Endometrial microvascular endothelial cells (primary cell): Measurements from ENCODE around the gene ARMC10. TPM values are rescaled to one million over a fixed set of nuclear protein-coding genes. Genes with fewer than 3 reads are reported as not detected.
"Not testable (repeated sequence)": the region's sequence is repeated elsewhere in the genome, so short reads cannot be mapped to it uniquely, and the experiment has no call there.

Experiments
- in situ Hi-C: cut with HindIII; loops from 2 replicates; pipeline ENCODE4 v1.10.0; 2017; ENCODE audit warnings: low sequenced_read_pairs, low pct_unique_long_range_greater_than_20kb; ENCODE audit errors: inconsistent ontology term
- total RNA-seq: library from RNA; depleted of rRNA; stranded (reverse); fragments of >200 nt; gene quantifications from one replicate; pipeline ENCODE4 v1.2.3, GENCODE V29; 2015; ENCODE audit errors: inconsistent ontology term

Gene ARMC10
- total RNA-seq, 1 donor from 2014 or later: 33.6 TPM

- in situ Hi-C loops: no loop called here
Measured at GRCh38 chr7:103075337-103075918, 488 bp downstream of the ARMC10 start.

GRCh38 chr7:103076764-103077163, 1.8 kb downstream of the ARMC10 start:
- in situ Hi-C loops: no loop called here

GRCh38 chr7:103077318-103077717, 2.4 kb downstream of the ARMC10 start:
- in situ Hi-C loops: no loop called here

GRCh38 chr7:103078226-103078625, 3.3 kb downstream of the ARMC10 start:
- in situ Hi-C loops: not testable (repeated sequence)

- in situ Hi-C loops: no loop called here
Measured at GRCh38 chr7:103079836-103080235, 4.9 kb downstream of the ARMC10 start.

GRCh38 chr7:103080923-103081322, 6.0 kb downstream of the ARMC10 start:
- in situ Hi-C loops: no loop called here

- in situ Hi-C loops: no loop called here
Measured at GRCh38 chr7:103082497-103082896, 7.6 kb downstream of the ARMC10 start.

GRCh38 chr7:103083210-103083609, 8.3 kb downstream of the ARMC10 start:
- in situ Hi-C loops: no loop called here

GRCh38 chr7:103092321-103092720, 17.4 kb downstream of the ARMC10 start:
- in situ Hi-C loops: not testable (repeated sequence)

- in situ Hi-C loops: no loop called here
Measured at GRCh38 chr7:103093429-103093828, 18.5 kb downstream of the ARMC10 start.

GRCh38 chr7:103094102-103094501, 19.2 kb downstream of the ARMC10 start:
- in situ Hi-C loops: no loop called here

- in situ Hi-C loops: not testable (repeated sequence)
Measured at GRCh38 chr7:103095558-103095957, 20.6 kb downstream of the ARMC10 start.

- in situ Hi-C loops: no loop called here
Measured at GRCh38 chr7:103097041-103097440, 22.1 kb downstream of the ARMC10 start.

- in situ Hi-C loops: no loop called here
Measured at GRCh38 chr7:103100348-103100747, 25.4 kb downstream of the ARMC10 start.

GRCh38 chr7:103101543-103101942, 26.6 kb downstream of the ARMC10 start:
- in situ Hi-C loops: no loop called here

GRCh38 chr7:103106005-103106702, 31.2 kb downstream of the ARMC10 start:
- in situ Hi-C loops: no loop called here

- in situ Hi-C loops: not testable (repeated sequence)
Measured at GRCh38 chr7:103106703-103107070, 31.7 kb downstream of the ARMC10 start.

GRCh38 chr7:103113164-103113563, 38.2 kb downstream of the ARMC10 start:
- in situ Hi-C loops: no loop called here

GRCh38 chr7:103114576-103115008, 39.7 kb downstream of the ARMC10 start:
- in situ Hi-C loops: no loop called here

- in situ Hi-C loops: no loop called here
Measured at GRCh38 chr7:103115771-103116170, 40.8 kb downstream of the ARMC10 start.

- in situ Hi-C loops: no loop called here
Measured at GRCh38 chr7:103116511-103116910, 41.6 kb downstream of the ARMC10 start.
